IPS DF 19.7 (cell line): ENCODE measurements around the gene MOSPD3.
"Not testable (repeated sequence)": the region's sequence is repeated elsewhere in the genome, so short reads cannot be mapped to it uniquely, and the experiment has no call there.

ENCODE experiments used
- DNase-seq: peaks from one replicate; pipeline ENCODE4 v3.0.0-alpha.2; 2013; ENCODE audit warnings: low read depth, low spot score

MOSPD3 gene, protein sequence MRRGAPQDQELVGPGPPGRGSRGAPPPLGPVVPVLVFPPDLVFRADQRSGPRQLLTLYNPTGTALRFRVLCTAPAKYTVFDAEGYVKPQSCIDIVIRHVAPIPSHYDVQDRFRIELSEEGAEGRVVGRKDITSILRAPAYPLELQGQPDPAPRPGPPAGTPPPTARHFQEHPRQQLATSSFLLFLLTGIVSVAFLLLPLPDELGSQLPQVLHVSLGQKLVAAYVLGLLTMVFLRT

DNA sequence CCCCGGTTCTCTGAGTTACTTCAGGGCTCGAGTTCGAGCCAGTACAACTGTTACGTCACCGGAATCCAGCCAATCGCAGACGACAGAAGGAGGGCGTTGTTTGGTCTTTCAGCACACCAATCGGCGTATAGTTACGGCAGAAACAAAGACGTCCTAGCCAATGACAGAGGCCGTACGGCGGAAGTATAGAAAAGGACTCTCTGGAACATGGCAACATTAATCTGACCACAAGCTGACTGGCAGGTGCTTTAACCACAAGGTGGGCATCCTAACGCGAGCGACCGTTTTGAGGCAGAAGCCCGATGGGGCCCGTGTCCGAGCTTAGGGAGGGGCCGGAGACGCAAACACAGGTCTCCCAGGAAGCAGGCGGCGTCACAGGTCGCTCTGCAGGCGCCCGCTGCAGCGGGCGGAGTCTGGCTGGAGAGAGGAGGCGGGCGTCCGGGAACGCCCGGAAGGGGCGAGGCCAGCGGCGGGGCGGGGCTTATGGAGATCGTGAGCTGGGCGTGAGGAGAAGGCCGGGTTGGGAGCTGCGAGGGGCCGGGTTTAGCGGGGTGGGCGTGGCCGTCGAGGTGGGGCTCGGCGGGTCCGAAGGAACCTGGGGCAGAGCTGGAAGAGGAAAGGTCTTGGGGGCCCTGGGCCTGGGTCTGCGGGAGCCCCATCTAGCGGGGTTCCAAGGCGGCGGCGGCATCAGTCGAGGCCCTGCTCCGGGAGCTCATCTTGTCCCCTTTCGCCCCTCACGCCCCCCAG is at the start of gene MOSPD3:
MOSPD3 (plus strand) TSS at position 558 of the 747 bp plus-strand sequence. CDS start 252 bp downstream, outside the sequence.
- peak; percentile 100 for DNase-seq

DNA sequence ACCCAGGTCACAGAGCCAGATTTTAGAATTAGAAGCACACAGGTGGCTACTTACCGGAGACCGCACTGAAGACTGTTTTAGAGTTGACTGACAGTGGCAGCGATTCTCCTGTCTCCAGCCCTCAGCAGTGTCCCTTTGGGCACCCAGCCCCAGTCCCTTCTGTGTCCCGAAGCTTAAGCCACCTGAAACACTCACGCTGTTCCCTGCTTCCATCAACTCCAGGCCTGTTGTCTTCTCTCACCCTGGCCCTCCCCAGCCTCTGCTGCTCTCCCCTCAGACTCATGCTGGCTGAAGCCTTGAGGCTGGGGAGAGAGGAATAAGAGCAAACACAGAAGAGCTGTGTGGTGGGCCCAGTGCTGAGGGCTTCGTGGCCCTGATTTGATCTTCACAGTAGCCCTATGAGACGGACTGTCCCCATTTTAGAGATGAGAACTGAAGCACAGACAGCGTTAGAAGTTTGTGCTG is 49.2 kb upstream of the MOSPD3 start:
- DNase-seq, result no peak

DNA sequence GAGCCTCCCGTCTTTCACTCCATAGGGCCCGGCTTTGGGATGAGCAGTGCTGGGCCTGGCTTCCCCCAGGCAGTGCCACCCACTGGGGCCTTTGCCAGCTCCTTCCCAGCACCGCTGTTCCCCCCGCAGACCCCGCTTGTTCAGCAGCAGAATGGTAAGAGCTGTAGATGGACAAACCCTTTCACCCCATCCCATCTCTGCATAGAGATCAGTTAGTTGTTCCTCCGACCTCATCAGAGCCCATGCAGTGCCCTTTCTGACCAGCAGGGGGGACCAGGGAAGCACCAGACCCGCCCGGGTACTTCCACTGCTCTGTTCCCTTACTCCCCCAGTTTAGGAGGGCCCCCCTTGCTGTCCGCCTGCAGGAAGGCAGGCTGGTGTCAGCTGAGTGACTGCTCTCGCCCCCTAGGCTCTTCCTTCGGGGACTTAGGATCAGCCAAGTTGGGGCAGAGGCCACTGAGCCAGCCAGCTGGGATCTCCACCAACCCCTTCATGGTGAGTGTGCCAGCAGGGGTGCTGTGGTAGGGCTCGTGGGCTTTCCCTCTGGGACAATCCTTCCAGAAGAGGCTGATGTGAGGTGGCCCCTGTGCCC is 48.4 kb upstream of the MOSPD3 start:
- DNase-seq, result no peak

DNA sequence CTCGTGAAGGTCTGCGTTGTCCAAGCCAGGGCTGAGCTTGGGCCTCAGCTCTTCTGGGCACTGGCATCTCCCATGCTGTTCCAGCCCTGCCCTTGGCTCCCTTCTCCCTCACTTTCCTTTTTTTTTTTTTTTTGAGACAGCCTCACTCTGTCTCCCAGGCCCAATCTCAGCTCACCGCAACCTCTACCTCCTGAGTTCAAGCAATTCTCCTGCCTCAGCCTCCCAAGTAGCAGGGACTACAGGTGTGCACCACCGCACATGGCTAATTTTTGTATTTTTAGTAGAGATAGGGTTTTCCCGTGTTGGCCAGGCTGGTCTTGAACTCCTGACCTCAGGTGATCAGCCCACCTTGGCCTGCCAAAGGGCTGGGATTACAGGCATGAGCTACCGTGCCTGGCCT is 47.9 kb upstream of the MOSPD3 start:
- not testable (repeated sequence) for DNase-seq

DNA sequence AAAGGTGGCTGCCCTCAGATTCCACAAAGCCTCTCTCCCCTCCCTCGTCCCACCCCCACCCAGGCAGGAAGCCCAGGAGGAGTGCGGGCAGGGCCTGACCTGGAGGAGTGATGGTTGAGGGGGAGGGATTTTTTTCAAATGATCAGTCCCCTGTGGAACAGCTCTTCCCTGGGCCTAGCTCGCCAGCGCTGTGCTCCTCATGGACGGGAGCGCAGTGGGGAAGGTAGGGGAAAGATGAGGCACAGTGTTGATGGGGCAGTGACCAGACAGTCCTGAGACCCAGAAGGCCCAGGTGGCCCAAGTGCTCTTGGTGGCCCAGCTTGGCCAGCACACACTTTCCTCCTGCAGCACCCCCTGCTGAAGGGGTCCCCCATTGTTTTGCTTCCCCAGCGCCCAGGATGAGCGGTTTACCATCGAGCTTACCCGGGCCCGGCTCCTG is 47.2 kb upstream of the MOSPD3 start:
- DNase-seq, result no peak

DNA sequence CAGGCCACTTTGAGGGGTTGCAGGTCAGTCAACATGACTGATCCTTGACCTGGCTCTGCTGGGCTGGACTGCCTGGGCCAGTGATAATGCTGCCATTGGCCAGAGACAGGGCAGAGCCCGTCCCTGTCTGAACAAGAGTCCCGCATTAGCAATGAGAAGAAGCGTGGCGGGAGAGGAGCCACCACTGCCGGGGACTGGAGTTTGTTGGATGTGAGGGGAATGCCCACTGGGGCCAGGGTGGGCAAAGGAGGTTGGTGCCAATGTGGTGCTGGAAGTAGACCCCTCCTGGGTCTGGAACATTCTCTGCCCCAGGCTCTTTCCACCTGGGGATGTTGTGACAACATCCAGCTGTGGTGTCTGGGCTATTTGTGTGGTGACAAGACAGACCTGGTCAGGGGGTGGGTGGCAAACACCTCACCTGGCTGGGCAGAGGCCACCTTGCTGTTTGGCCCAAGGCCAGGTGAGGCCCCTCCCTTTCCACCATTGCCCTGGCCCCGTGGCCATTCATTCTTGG is 46.3 kb upstream of the MOSPD3 start:
- DNase-seq, result no peak

DNA sequence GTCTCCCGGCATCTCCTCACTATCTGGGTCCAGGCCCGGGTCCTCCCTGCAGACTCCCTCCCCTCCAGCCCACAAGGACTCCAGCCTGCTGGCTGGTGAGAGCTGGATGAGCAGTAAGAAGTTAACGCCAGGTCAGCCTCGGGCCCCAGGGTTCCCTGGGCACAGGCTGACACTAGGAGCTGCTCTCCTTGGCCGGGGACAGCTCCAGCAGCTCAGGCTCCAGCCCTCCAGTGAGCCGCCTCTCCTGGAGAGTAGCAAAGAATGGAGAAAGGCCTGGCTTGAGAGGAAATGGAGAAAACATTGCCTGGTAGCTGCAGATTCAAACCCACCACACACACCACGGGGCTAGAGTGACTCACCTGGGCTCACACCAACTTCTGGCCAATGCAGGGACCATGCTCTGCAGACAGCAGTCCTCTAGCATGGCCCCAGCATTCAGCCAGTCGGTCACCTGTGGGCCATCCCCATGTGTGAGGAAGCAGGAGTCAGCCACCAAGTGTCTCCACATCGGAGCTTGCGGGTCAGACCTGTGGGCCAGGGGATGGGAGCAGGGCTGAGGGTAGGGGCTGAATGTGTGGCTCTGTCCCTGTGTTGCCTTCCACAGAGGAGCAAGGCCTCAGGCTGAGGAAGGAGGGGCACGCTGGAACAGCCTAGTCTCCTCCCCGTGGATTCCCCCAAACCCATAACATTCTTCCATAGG is 45.2 kb upstream of the MOSPD3 start:
- DNase-seq, result no peak

DNA sequence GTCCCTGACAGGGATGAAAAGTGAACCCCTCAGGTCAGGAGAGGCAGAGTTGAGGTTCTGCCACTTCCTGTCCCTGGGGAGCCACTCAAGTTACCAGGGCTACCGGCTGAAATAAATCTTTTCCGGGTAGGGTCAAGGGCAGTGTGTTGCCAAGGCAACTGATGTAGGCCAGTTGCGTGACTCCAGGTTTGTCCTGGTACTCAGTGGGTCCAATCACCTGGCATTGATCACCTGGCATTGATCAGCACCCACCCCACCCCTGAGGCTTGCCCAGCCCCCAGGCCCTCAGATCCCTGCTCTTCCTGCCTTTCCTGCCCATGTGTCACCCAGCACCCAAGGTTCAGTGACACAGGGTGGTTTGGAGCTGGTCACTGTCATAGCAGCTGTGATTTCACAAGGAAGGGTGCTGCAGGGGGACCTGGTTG is 44.6 kb upstream of the MOSPD3 start:
- no peak for DNase-seq

DNA sequence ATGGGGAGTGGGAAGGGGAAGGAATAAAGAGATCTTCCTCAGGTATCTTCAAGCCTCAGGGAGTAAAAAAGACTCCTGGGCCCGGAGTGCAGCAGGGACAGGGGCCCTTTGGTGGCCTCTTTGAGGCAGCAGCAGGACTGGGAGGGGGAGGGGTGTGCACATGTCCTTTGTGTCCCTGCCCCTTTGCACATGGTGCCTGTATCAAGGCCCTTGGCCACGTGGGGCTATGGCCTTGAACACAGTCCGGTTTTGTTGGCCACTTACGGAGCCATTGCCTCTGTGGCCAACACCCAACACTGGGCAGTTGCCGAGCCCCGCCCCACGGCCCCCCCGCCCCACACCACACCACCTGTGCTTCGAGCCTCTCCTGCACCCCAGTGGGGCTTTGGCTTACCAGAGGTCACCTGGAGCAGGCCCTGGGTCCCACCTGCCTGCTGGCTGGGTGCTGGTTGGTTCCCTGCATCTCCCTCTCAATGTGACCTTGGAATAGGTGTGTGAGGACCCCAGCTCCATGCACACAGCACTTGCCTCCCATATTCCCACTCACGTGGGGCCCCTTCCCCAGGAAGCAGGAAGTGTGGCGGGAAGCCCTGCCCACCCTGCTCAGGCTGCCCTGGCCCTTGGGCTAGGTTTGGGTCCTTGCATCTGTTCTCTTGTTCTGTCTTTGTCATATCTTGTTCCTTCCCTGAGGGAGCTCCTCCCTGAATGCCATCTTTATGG is 44.0 kb upstream of the MOSPD3 start:
- no peak for DNase-seq

DNA sequence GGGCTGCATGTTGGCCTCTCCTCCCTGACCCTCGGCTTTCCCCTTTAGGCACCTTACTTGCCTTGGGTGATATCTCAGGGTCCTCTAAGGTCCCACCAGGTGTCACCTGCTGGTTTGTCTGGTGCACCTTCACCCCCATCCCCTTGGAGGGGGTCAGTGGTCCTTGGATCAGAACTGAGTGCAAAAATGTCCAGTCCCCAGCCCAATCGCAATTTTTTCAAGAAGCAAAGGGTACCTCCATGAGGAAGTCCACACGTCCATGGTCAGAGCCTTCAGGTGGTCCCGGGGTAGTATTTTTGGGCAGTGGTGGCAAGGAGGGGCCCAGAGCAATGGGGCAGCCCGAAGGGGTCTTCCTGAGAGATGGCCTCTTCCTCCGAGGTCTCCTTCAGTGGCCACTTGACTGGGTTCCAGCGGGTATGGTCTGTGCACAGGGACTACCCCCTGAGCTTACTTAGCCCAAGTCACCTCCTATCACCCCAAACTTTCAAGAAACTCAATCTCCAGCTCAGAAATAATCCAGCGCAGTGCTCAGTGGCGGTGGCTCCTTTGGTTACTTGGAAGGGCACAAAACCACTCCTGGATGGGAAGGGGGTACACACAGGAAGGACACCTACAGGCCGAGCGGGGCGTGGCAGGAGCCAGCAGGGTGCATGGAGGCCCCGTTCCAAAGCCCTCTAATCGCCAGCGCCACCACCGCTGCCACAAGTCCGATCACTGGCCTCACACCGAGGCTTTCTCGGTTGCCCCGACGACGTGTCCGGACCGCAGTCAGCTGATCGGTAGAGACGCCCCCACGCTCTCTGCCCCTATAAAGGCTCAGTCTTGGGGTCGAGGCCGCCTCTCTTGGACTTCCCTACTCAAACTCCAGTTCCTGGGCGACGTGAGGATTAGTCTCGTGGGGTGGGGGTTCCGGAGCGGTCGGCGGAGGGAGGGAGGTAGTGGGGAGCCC is 43.2 kb upstream of the MOSPD3 start:
- DNase-seq, result no peak

DNA sequence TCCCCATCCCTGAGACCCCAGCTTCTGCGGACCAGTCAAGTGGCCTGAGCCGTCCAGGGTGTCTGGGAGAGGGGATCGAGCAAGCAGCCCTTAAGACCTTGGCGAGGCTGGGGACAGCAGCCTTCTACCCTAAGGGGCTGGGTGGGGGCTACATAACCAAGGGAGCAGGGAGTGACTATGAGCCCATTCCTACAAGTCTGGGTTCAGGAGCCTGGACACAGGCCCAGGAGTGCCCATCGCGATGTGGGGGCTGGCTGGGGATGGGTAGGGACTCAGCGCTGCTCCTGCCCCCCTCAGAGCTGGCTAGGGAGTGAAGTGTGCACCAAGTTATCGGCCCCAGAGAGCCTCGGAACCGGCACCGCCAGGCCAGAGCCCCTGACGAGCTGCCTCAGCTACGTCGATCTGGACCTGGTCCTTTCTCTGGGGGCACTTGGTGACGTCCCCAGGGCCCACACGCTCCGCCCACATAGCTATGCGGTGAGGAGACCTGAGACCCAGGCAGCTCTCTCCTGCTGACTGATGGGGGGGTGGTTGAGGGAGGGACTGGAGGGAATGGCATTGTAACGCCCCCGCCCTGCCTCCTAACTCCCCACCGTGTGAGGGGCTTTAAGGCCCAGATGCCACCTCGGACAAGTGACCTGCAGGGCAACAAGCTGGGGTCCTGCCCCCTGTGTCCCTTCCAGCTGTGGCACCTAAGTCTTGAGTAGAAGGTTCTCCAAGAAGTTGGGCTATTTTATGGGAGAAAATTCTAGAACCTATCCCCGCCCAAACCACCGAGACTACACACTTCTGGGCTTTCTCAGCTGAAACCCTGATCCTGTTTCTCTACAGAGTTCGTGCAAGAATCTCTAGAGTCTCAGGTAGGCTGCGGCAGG is 41.1 kb upstream of the MOSPD3 start:
- no peak for DNase-seq

DNA sequence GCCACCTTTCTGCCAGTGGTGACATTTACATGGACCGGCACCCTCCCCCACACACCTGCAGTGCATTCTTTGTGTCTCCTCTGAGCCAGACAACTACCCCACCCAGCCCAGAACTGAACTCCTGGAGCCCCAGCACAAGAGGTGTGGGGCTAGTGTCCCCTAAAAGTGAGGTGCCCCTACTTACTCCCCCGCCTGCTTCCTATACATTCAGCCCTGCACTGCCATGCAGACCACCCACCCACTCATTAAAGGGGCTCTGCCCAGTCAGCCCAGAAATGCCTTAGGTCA is 40.6 kb upstream of the MOSPD3 start:
- DNase-seq, result no peak

DNA sequence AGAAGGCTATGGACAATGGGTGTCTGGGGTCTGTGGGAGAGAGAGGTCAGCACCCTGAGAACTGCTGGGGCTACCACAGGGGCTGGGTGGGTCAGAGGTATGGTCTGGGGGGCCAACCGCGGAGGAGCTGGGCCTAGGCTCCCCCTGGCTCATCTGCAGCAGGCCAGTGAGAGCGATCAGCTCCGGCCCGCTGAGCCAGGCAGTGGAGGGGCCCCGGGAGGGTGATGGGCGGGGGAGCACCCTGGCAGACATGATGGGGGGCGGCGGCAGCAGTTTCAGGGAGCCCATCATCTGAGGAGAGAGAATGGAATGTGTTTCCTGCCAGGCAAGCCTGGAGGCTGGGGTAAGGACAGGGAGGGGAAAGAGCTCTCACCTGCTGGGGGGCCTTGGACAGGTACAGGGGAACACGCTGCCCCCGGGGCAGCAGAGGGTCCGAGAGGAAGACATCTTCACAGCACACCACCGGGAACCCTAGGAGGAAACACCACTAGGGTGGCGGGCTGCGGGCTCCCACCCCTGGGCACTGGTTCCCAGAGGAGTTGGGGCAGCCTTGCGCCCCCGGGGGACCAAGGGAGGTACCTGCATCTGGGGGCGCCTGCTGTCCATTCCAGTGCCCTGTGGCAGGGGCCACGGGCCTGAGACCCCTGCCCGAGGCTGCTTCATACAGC is 39.9 kb upstream of the MOSPD3 start:
- no peak for DNase-seq

DNA sequence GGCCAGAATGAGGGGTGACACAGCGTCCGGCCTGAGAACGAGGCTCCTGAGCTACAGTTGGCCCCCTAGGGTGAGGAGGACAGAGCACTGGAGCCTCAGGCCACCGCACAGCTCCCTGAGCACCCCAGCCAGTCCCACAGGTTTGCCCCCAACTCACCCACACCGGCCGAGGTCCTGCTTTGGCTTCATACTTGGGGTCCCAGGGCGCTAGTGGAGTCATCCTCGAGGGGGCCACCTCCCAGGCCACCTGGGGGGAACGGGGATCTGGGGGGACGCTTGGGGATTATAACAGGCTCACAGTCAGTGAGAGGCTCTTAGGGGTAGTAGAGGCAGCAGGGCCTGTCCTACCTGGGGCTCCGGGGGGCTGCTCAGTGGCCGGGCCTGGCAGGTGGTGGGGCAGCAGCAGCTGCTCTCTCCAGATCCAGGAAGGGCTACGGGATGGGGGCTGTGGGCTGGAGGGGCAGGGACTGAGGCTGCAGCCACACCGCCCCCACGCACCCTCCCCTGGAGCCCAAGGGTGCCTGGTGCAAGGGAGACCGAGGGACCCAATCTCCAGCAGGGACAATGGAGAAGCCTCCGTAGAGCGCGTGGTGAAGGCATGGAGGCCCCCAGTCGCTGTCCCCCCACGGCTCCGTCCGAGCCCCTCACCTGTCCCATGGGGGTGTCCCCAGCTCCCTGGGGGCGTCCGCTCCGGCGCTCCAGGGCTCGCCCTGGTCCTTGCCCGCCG is 39.2 kb upstream of the MOSPD3 start:
- no peak for DNase-seq

DNA sequence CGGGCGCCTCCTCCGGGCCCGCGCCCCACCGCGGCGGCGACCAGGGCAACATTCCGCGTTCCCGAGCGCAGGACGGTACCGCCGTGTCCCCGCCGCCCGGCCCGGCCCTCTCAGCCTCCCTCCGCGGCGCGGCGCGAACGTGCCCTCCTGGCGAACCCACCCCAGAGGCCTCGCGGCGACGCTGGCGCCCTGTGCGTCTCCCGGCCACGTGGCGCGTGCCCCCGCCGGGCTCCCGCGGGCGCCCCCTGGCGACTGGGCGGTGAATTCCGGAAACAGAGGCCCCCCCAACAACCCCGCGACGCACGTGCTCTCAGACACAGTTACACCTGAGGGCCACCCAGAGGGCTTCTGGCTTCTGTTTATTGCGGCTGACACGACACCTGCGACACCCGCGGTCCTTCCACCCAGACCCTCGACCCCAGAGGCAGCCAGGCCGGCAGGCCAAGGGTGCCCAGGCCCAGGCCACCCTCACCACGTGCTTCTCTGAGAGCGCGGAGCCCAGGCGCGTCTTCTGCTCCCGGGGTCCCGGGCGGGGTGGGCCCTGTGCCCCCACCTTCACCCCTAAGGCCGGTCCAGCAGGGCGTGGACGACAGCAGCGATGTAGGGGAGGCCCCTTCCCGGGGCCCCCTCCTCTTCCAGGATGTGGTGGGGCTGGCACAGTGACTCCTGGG is 38.5 kb upstream of the MOSPD3 start, which contains the start of gene SAP25:
SAP25 (minus strand) TSS at position 210 of the 671 bp plus-strand sequence; CDS start at position 52, 158 bp downstream.
- DNase-seq, result no peak

DNA sequence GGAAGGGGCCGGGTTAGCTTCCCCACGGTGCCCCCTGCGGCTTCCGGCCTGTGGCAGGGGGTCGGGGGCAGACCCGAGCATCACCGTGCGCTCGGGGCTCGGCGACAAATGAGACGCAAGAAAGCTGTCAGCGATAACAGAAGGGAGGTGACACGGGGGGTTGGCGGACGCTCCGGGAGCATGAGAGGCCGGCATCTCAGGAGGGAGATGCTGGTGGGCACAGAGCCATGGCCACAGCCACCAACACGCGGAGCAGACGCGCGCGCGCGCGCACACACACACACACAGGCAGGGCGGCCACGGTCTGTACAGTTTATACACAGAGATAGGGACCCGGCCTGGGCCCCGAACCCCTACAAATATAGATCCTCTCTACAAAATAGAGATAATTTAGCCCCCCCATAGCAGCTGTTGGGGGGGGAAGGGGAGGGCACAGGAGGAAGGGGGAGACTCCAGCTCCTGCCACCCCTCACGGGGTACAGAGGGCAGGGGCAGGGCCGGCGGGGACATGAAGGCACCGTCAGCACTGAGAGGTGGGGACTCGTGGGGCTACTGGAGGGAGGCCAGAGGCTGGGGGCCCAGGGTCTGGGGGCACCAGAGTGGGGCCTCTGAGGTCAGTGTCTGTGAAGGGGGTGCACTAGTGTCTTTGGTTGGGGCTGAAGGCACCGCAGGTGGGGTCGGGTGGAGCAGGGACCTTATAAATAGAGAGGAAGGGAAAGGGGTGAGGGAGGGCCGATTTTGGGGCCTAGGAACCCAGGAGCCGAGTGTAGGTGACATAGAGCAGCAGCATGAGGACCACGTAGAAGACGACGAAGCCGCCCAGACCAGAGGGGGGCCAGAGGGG is 37.8 kb upstream of the MOSPD3 start:
- no peak for DNase-seq
